Measurements from ENCODE around the gene SLC43A3.
"Not testable (repeated sequence)": the region's sequence is repeated elsewhere in the genome, so short reads cannot be mapped to it uniquely, and the experiment has no call there.

The SLC43A3 gene

DNA sequence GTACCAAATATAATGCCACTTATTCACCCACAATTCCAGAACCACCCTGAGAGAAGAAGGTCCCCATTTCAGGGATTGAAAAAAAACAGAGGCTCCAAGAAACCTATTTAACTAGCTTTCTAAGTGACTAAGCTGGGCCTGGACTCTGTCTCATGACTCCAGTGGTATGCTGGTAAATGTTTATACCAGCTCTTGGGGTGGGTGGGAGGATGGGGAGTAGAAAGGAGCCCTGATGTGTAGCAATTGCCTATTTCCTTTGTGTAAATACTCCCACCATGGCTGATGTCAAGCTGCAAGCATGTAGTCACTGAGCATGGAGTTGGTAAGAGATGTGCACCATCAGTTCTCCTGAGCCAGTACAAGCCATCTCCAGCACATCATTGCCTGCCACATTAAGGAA, 48.7 kb downstream of the SLC43A3 start:
- no peak for DNase-seq (ENCODE audit: low read depth)

DNA sequence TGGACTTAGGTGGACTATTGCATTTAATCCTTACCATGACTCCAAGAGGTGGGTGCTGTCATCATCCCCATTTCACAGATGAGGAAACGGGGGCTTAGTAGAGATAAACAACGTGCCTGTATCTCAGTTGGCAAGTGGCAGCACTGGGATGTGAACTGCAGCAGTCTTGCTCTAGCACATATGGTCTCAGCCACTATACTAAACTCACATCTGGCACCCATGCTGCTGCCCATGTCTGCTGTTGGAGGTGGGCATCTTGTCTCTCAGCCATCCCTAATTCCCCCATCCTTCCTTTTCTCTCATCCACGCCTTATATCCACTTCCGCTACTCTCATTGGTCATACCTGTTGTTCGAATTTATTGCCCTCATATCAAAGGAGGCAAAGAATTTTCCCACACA, 49.8 kb downstream of the SLC43A3 start:
- no peak for DNase-seq (ENCODE audit: low read depth)

DNA sequence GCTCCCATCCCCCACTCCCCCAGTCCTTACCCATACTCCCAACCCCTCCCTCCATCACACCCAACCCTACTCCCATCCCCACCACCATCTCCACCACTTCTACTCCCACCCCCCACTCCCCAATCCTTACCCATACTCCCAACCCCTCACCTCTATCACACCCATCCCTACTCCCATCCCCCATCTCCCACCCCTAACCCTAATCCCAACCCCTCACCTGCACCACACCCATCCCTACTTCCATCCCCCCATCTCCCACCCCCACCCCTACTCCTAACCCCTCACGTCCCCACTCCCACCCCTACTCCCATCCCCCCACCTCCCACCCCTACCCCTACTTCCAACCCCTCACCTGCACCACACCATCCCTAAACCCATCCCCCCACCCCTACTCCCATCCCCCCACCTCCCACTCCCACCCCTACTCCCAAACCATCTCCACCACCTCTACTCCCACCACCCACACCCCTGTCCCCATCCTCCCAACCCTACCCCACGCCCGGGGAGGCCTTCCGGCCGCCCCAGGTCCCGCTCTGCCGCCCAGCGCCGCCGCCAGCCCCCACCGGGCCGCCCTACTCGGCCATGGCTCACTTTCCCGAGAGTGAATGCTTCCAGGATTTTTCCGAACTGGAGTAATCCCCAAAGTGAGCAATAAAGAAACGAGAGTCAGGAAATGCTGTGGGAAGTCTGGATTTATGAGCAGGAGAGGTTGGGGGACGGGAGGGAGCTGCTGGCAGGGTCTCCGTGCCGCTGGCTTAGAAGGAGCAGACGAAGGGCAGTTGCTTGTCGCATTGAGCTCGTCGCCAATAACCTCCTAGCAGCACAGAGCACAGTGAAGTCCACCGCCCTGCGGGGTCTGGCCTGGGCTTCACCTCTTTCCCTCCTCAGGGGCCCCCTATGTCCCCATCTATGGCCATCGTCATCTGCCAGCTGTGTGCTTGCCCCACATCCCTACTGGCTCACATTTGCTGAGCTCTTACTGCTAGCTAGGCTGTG, 50.5 kb downstream of the SLC43A3 start:
- DNase-seq (ENCODE audit: low read depth) = no peak

DNA sequence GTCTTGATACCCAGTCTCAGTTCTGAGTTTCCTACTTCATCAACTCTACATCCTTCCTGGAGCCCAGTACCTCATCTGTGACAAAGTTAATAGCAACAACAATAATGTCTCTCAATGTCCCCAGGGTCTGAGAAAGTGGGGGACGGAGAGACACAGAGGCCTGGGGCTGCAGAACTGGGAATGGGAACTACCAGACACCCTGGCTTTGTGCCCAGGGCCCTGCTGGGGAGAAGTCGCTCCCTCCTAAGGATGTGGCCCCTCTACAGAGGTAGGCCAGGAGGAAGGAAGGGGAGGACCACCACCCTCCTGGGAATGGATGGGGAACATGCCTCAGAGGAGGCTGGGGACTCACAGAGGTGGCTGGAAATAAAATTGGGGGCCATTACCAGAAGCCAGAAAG, 51.4 kb downstream of the SLC43A3 start:
- no peak for DNase-seq (ENCODE audit: low read depth)

DNA sequence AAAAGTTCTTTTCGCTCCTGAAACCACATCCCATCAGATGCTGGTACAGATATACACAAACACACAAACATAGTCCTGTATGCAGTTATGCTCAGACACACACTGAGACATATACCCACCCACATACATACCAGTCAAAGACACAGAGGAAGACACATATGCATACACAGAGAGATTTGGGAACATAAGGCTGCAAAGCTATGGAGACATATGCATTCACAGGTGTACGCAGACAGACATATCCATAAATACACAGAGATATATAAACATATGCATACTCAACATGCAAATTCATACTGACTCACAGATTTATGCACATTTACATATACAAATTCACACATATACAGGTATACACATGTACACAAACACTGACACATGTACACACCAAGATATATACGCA, 52.0 kb downstream of the SLC43A3 start:
- no peak for DNase-seq (ENCODE audit: low read depth)

DNA sequence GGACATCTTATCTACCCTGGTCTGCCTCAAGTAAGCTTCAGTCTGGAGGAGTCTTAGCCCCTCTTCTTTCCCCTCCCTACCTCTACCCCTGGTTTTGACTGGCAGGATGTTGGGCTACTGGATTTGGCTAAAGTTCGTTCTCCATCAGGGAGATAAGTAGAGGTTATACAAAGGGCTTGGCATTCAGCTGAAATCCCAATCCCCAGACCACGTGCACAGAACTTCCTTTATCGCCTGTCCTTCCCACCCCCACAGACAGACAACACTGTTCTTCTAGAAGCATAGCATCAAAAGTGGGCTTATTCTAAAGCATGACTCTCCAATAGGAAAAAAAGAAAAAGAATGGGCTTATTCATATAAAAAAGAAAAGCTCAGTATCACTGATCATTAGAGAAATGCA, 53.8 kb downstream of the SLC43A3 start:
- DNase-seq (ENCODE audit: low read depth) = no peak

DNA sequence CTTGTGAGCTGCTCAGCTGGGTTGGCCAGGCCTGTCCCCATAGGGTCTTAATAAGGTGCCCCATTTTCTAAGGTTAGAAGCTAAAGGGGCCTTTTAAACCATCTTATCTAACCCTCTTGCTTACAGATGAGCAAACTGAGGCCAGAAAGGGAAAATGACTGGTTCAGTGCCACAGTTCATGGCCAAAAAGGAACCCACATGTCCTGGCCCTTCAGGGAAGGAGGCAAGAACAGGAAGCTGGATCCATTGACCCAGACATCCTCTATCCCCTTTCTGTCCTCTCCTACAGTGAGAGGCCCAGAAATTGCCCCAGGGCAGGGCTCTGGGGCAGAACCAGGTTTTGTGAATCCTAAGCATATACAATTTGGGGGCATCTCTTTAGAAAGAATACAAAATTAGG, 56.0 kb downstream of the SLC43A3 start:
- DNase-seq (ENCODE audit: low read depth) = no peak

DNA sequence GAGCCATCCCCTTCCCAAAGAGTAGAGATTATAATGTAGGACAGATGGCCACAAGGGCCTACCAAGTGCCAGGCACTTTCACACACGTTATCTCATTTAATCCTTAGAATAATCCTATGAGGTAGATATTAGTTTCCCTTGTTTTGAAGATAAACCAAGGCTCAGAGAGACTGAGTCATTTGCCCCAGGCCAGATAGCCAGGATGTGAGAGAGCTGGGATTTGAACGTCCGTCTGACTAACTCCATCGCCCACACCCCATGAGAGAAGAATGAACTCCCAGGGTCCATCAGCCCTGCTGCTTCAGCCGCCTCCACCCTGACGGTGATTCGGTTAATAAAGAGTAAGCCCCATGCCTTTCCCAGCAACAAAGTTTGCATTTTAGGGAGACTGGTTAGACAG, 56.7 kb downstream of the SLC43A3 start:
- no peak for DNase-seq (ENCODE audit: low read depth)

DNA sequence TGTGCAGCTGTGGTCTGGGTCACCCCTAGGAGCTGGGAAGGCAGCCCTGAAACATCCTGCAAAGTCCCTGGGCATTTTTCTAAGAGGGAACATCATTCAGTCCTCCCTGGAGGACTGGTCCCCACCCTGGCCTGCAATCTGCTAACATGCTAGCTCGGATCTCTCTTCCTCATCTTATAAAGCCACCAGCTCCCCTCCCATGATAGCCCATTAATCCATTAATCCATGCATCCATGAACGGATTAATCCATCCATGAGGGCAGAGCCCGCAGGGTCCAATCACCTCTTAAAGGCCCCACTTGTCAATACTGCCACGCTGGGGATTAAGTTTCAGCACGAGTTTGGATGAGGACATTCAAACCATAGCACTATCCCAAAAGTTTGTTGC, 58.1 kb downstream of the SLC43A3 start:
- DNase-seq (ENCODE audit: low read depth) = no peak

DNA sequence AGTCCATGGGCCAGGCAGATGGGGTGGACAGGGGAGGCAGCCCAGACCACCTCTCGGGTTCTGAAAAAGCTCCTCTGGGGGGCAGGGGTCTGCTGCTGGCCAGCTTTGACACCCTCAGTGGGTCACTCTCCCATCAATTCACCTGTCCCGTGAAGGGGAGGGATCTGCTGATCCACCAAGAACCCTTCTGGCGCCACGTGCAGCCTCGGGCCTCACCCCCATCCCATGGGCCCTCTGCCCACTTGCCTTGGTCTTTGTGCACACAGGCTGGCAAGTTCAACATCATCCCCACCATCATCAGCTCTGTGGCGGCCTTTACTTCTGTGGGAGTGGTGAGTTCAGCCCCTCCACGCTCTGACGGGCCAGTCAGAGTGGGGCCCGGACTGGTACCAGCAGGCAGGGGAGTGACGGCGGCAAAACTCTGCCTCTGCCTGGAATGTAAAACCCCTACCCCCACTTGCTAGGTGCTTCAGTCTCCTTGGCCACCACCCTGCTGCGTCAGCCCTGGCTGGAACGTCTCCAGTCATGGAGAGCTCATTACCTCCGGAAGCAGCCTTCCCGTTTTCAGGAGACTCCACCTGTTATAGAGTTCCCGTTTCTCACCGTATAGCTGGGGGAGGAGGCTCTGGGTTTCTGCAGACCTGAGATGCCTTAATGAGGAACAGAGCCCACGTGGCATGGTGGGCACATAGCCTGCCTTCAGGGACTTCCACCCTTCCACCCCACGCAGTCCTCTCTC, 58.6 kb downstream of the SLC43A3 start:
- DNase-seq (ENCODE audit: low read depth) = no peak

DNA sequence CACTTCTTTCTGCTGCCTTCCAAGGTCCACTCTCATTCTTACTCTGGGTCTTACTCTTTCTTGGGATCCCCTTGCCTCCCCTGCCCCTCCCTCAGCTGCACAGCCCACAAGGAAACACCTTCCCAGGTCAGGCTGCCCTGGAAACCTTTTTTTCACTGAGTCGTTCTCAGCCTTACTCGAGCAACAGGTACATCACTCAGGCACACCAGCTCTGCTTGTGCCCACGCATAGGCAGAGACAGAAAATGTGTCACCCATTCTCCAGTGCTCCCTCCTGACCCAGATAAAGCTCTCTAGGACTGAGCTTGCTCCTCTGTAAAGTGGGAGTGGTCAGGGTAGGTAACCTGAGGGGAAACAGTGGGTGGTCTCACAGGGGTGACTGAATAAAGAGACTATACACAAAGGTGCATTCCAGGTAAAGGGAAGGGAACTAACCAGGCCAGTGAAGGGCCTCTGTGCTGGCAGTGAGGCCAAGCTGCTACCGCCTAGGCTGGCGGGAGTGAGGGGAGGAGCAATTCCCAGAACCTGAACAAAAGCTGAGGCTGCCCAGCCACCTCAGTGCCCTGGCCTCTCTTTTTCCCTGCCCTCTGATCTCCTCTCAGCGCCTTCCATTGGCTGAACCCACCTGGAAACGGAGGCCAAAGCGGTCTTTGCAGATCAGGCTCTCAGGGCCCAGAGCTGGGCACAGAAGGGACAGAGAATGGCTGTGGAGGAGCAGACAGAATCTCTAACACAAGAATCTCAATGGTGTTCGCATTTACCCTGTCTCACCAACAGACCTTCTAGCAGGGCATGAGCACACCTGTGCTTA, 61.9 kb downstream of the SLC43A3 start:
- DNase-seq (ENCODE audit: low read depth) = no peak

DNA sequence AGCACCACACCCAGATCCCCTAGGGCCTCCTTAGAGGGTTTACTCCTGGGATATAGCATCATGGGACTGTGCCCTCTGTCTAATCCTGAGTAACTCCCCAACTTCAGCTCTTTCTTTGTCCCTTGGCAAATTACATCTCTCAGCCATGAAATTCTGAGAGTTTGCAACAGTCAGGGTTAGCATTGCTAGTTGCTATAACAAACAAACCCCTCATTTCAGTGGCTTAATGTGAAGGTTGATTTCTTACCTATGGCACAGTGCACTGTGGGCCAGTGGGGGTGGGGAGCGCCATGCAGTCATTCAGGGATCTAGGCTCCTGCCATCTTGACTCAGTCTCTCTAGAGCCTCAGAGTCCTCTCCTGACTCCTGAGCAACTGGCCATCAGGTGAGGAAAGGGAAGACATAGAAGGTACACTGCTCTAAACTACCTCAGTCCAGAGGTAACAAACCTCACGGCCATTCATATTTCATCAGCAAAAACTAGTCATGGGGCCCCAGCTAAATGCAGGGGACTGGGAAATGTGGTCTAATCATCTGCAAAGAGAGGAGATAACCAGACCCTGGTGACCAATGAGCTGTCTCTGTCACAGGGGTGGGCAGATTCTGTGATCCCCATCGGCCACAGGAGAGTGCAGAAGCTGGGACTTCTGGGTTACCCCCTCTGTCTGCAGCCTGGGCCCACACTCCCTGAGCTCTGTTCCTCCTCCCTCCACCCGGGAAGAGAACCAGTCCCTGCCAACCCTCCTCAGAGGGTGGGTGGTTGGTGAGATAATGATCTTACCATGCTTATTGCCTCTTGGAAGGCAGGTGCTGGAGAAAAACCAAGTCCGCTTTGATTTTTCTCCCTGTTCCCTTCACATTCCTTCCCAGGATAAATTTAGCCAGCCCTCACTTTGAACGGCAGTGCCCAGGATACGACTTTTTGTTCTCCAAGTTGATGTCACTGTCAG, 63.5 kb downstream of the SLC43A3 start:
- no peak for DNase-seq (ENCODE audit: low read depth)

DNA sequence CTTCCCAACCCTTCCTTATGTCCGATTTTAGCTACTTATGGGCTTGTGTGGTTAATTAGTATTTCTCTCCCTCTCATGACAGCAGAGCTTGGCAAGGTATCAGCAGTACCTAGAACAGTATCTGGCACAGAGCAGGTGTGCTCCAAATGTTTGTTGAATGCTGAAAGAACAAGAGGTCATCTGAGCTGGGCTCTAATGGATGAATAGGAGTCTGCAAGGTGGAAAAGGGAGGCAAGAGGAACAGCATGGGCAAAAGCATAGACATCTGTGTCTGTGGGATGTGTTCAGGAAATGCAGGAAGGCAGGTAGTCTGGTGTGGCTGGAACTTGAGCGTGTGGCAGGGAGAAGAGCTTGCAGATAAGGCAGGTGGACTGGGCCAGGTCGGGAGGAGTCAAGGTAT, 65.0 kb downstream of the SLC43A3 start:
- no peak for DNase-seq (ENCODE audit: low read depth)

DNA sequence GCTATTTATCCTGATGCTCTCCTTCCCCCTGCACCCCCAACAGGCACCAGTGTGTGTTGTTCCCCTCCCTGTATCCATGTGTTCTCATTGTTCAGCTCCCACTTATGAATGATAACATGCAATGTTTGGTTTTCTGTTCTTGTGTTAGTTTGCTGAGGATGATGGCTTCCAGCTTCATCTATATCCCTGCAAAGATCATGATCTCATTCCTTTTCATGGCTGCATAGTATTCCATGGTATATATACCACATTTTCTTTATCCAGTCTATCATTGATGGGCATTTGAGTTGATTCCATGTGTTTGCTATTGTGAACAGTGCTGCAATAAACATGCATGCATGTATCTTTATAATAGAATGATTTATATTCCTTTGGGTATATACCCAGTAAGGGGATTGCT, 65.5 kb downstream of the SLC43A3 start:
- DNase-seq (ENCODE audit: low read depth) = not testable (repeated sequence)

DNA sequence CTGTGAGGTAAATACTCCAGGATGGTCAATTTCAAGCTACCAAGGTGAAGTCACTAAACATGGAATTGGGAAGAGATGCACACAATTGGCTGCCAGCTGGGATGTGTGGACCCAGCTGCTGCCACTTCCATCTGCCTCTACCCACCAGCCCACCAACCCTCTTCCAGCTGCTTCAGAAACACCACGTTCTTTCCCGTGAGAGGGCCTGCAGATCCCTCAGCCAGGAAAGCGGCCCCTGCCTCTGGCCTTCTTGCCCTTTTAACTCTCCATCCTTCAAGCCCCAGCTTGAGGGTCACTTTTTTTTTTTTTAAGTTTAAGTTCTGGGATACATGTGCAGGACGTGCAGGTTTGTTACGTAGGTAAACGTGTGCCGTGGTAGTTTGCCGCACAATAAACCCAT, 65.9 kb downstream of the SLC43A3 start:
- DNase-seq (ENCODE audit: low read depth) = no peak

DNA sequence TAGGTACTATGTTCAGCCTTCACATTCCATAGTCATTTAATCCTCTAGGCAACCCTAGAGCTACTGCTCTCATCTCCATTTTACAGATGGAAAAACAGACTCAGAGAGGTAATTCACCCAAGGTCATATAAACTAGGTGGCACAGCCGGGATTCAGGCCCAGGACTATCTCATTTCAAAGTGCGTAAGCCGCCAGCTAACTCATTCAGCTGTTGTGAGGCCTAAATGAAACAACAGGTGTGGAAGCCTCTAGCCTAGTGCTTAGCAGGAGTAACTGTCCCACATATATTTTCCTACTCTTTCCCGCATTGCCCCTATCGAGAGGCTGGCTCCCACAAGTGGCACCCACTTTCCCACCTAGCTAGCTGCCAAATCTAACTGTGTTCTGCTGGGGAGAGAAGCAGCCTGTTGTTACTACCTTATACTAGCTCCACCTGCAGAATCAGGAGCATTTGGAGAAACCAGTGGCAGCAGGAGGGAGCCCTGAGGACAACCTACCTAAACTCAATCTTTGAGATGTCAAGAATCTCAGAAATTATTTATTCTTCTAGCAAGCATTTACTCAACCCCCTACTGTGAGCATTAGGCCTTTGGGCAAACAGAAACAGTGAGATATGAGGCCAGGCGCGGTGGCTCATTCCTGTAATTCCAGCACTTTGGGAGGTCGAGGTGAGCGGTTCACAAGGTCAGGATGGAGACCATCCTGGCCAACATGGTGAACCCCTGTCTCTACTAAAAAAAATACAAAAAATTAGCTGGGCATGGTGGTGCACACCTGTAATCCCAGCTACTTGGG, 66.8 kb downstream of the SLC43A3 start:
- no peak for DNase-seq (ENCODE audit: low read depth)

DNA sequence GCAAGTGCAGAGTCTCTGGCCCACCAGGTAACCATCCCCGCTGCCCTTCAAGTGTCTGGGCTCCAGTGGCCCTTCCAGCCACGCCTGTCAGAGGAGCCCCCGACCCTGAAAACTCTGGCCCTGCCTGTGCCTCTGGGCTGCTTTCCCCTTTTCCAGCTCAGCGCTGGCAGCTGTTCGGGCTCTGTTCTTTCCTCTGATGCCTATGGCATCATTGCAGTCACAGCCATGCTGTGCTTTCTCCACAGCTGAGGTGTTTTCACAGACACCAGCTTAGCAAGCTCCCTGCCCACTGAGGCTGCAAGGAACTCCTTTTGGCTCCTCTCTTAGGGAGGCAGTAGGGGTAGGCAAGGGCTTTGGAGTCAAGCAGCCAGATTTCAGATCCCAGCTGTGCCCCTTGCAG, 67.5 kb downstream of the SLC43A3 start:
- no peak for DNase-seq (ENCODE audit: low read depth)

DNA sequence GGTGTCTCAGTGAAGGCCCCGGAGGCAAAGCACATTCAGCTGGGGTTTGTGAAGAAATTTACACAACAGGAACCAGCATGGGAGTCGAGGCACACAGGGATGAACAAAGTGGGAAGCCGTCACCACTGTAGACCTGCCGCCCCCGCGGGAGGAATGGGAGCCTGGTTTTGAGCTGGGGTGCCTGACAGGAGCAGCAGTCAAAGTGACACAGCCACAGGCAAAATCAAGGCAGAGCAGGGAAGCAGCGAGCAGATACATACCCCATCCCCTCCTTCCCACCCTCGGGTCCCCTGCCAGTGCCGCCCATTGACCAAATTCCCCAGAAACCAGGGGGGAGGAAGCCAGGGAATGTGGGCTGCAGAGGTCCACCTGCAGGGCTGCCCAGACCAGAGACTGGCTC, 67.9 kb downstream of the SLC43A3 start:
- no peak for DNase-seq (ENCODE audit: low read depth)

DNA sequence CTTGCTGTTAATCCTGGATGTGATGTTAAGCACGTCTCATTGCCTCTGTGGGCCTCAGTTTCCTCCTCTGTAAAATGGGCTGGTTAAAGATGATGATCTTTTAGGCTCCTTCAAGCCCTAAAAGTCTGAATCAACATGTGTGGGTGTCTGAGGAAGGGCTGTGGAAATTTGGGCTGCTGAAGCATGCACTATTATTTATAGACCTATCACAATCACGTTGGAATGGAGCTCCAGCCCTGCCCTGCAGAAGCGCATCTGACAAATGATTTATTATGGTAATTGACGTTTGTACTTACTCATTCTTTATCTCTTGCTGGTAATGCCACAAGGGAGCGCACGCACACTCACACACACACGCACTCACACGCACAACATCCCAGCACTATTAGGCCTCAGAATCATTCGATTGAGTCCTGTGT, 68.4 kb downstream of the SLC43A3 start:
- DNase-seq (ENCODE audit: low read depth) = no peak

DNA sequence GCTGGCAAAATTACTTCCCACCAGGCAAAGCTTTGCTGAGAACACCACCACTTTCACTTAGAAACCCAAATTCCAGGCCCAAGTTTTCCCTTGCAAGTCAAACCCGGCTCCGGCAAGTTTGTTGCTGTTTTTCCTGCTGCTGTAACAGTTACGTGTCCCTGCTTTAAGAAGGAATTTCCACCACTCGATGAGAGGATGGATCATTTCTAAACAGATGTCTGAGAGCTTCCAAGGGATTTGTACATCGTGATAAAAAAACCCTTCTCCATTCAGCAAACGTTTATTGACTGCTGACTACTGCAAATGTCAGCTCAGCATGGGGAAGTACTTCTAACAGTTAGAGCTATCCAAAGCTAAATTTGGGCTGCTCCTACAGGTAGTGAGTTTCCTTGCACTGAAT, 69.1 kb downstream of the SLC43A3 start:
- DNase-seq (ENCODE audit: low read depth) = no peak

DNA sequence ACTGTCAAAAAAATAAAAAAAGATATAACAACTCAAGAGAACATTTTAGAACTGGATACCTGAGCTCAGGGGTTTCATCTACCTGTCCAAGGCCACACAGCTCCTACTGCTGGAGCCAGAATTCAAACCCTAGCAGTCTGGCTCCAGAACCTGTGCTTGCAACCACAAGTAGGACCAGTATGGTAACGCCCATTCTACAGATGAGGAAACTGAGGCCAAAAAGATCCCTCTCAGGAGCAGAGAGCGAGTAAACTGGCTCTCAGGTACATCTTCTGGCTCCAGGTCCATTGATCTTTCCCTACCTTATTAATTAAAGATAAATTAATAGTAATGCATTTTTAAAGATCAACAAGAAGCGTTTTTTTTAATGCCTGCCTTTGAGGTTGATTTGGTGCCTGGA, 69.6 kb downstream of the SLC43A3 start:
- no peak for DNase-seq (ENCODE audit: low read depth)

Measured in activated gamma-delta T cell treated with anti-CD3 and anti-CD28 coated beads, Interleukin-2, amount 50 U/mL, for 16 hours (primary cell).